LHCN-M2 (cell line): ENCODE data around the gene NUDT14. TPM values are rescaled to one million over a fixed set of nuclear protein-coding genes. Genes with fewer than 3 reads are reported as not detected.

Experiments
- DNase-seq: peaks from one replicate; pipeline ENCODE4 v3.0.0-alpha.2; 2012; ENCODE audit warnings: low read depth
- total RNA-seq: library from RNA; depleted of rRNA; stranded (reverse); fragments of >200 nt; gene quantifications from 2 replicates; pipeline ENCODE4 v1.2.3, GENCODE V29; 2014

NUDT14 gene
- total RNA-seq, 1 experiment from 2014 or later, result 14.7 TPM

DNA sequence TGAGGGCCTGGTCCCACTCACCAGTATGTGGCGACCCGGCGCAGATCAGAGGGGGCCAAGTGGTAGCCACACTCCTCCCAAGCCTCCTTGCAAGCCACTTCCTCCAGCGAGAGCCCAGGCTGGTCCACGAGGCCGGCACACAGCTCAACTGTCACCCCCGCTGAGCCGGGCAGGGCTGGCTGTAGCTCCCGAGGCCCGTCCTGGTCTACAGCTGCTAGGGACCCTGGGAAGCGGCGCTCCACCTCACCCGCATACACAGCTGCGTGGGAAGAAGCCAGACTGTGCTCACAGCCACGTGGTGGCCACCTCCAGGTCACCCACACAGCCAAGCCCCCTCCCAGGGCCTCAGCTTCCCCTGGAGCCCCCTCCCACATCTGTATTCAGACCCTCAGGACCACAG lies 4.6 kb downstream of the NUDT14 start:
- no peak for DNase-seq

DNA sequence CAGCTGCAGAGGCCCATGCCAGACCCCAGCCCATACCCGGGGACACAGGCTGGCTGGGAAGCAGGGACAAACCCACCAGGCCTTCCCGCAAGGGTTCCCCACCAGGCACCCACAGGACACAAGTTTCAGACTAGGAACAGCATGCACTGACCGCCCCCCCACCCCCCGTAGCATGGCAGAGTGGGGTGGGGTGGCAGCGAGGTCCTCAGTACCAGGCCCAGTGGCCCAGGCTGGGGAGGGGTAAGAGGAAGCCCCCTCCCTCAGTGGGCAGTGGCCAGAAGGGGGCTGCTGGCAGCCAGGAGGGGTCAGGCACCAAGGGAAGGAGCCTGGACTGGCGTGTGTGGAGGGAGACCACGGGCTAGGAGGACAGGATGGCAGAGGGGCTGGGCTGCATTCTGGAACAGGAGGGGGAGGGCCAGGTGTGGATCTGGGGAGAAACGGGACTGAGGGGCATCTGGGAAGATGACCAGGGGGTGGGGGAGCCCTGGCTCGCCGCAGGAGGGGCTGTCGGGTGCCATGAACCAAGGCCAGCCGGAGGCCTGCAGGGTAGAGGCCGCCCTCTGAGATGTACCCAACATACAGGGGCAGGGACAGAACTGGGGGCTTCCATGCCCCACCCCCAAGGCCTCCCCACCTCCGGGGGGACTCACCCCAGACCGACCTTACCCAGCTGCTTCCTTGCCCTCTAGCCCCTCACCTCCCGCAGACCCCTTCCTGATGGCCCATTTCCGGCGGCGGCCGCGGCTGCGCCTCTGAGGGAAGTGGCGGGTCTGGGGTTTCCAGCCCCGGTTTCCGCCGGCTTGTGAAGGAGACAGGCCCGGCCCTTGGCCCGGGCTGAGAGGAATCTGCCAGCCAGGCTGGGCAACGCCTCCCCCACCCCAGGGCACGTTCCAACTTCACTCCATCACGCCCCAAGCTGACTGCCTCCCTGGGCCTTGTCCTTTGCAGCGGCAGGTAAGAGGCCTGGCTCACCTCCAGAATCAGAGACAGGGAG lies 6.9 kb downstream of the NUDT14 start:
- DNase-seq, result no peak

- no peak for DNase-seq
These were observed 8.0 kb downstream of the NUDT14 start for GRCh38 chr14:105173145-105173544.

DNA sequence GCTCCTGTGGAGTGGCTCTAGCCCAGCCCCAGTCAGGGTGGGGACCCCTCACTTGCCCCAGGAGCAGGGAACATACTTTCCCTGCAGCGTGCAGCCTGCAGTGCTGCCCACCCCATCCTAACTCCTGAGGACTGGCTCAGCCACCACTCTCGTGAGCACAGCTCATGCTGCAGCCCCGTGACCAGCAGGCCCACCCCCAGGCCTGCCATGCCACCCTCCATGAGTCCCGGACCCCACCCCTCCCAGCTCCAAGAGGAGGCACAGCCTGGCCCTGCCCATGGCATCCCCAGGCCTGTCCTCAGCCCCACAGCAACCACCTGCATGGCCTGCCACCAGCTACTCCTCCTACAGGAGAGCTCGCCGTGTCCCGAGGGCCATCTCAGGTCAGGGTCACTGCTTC lies 8.6 kb downstream of the NUDT14 start:
- no peak for DNase-seq

DNA sequence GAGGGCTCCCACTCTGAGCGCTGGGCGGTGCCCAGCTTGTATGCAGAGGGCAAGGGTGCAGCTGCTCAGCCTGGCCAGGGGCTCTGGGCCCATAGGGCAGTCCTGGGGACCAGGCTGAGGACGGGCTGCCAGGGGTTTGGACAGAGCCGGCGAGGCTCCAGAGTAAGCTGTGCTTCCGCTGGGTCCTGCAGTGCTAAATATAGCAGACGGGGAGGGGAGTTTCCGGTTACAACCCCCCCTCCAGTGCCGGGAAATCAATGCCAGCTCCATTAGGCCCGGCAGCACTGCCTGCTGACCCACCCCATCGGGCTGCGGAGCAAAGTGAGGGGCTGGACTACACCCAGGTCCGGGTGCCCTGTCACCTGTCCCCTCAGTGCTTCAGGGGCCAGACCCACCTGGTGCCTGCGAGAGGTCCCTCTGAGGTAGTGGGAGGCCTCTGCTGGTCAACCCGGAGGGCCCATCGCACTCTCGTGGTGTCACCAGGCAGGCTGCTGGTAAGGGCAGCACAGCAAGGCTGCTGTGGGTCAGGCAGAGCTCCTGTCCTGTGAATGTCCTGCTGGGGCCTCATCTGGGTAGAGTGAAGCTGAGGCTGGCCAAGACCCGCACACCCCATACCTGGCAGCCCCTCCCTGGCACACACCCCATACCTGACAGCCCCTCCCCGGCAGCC lies 10.0 kb downstream of the NUDT14 start:
- no peak for DNase-seq

DNA sequence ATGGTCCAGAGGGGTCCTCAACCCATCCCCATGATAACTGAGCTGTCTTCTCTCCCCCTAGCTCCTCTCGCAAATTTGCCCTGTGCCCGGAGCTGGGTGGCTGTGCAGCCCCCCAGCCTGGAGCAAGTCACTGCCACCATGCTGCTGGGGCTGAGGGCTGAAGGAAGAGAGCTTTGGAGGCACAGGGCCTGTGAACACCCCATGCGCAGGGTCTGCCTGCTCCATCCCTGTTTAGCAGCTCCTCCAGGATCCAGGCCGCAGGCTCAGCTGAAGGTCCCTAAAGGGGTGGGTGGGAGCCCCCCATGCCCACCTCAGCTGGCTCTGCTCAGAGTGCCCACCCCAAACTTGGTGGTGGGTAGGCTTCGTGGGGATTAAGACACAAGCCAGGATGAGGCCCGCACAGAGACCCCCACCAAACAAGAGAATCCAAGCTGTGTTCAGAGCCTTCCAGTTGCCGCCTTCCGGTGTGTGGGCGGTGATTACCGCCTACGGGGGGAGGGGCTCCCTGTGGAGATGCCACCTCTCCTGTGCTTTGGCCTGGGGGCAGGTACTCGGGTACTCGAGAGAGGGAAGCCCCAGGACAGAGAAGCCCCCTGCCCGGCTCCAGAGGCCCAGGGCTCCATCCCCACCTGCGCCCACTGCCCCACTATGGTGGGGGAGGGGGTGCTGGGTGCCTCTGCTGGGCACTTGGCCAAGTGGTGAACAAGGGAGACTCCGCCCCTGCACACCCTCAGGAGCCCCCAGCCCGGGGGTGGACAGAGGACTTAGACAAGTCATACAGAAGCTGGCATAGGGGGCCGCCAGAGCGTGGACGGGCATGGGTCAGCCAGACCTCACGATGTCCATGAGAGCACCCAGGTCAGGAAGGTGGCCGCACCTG lies 11.1 kb downstream of the NUDT14 start:
- no peak for DNase-seq

- DNase-seq, result no peak
These were observed 12.1 kb downstream of the NUDT14 start for GRCh38 chr14:105168979-105169507.

GRCh38 chr14:105168496-105168978 lies 12.6 kb downstream of the NUDT14 start, which contains the start of gene JAG2:
Gene JAG2, minus strand, starts transcription at chr14:105168776. Its CDS starts 356 bp downstream, at chr14:105168420.
- no peak for DNase-seq

GRCh38 chr14:105168093-105168420 lies 13.1 kb downstream of the NUDT14 start:
- DNase-seq, result no peak

- DNase-seq, result no peak
These were observed 13.6 kb downstream of the NUDT14 start for GRCh38 chr14:105167303-105168092.

- DNase-seq, result no peak
These were observed 14.4 kb downstream of the NUDT14 start for GRCh38 chr14:105166571-105167302.

DNA sequence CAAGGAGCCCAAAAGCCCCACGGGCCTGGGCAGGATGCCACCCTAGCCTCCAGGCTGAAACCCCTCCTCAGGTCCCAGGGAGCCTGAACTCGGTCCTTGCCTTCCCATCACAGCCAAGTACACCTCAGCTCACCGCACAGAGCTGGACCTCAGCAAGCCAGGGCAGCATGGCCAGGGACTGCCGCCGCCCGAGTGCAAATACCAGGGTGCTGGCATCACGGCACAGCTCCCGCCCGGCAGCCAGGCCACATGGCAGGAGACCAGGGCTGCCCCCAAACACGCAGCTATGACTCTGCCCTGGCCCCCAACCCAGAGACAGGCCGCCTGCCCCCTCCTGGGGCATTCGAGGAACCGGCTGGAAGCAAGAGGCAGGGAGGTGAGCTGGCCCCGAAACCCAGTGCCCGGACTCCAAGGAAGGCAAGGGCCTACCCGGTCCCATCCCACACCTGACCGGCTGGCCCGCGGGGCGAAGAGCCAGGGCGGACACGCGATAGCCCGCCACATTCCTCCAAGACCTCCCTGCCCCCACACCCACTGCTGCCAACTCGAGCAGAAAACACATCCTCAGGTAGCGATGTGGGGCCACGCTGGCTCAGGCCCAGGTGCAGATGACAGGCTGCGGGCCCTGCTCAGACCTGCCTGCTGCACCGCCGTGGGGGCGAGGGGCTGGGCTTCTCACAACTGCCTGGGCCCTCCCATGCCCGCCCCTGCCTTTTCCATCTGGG lies 15.2 kb downstream of the NUDT14 start:
- DNase-seq, result no peak

DNA sequence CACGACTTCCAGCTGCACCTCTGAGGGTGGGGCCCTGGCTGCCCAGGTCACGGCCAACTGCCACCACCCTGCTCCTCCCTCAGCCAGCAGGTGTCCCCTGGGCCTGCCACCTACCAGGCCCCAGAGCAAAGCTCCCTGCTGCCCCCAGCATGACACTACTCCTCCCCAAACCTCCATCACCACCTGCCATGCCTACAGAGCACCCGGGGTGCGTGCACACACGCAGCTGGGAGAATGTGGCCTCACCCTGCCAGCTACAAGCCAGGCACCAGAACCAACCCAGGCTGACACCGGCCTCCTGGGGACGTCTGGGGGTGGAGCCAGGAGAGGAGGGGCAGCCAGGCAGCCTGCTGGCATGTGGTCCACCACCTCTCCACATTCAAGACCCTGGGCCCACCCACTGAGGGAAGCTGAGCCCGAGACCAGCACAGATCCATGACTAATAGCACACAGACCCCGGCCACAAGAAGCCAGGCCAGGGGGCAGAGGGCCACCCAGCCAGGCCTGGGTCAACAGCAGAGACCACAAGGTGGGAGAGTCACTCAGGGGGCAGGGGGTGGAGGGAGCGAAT lies 15.9 kb downstream of the NUDT14 start:
- no peak for DNase-seq

GRCh38 chr14:105163040-105163742 lies 17.9 kb downstream of the NUDT14 start:
- DNase-seq, result no peak

DNA sequence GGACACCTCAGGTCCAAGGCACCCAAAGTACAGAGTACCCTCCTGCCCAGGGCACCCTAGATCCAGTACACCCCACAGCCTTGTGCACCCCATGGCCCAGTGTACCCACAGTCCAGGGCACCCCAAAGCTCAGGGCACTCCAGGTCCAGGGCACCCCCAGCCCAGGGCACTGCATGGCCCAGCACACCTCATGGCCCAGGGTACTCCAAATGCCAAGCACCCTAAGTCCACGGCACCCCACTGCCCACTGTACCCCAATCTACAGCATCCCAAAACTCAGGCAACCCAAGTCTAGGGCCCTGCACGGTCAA lies 18.5 kb downstream of the NUDT14 start:
- no peak for DNase-seq

DNA sequence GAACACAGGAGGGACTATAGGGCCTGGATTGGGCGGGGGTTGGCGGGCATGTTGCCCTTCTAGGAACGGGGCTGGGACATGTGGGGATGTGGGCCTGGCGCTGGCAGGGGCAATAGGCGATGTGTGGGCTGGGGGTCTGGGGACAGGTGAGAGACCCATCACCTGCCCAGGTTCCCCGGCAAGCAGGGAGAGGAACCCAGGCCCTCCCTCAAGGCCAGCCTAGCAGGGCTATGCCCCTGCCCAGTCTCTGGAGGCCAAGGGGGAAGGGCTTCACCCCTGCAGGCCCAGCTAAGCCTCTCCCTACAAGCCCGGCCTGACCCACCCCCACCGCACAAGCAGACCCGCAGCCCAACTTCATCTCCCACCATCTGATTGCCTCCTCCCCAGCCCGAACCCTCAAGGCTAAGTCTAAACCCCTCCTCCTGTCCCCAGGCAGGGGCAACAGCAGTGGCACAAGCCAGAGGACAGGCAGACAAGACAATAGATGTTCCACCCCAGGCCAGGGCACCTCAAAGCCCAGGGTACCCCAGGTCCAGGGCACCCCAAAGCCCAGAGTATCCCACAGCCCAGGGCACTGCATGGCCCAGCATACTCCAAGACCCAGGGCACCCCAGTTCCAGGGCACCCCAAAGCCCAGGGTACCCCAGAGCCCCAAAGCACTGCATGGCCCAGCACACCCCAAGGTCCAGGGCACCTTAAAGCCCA lies 19.0 kb downstream of the NUDT14 start:
- no peak for DNase-seq

GRCh38 chr14:105161309-105161708 lies 19.8 kb downstream of the NUDT14 start:
- DNase-seq, result no peak

GRCh38 chr14:105160776-105161175 lies 20.3 kb downstream of the NUDT14 start:
- no peak for DNase-seq
